NB4 (cell line): ENCODE data around the gene MAML2.

Source experiments
- MYC ChIP-seq: IDR thresholded peaks from 2 replicates; pipeline ENCODE4 v1.6.1; 2011; ENCODE audit warnings: low read depth, low read length
- POLR2A ChIP-seq: IDR thresholded peaks from 2 replicates; pipeline ENCODE4 v1.6.1; 2011; ENCODE audit warnings: mild to moderate bottlenecking; ENCODE audit not compliant: insufficient read length; ENCODE audit errors: extremely low read depth
- TF ChIP-seq, protein P1 (sequence below): IDR thresholded peaks from one replicate; pipeline ENCODE4 v1.5.1; 2012; ENCODE audit warnings: low read depth, low read length
- TF ChIP-seq, protein P2 (sequence below): IDR thresholded peaks from 2 replicates; pipeline ENCODE4 v1.6.1; 2011; ENCODE audit warnings: low read depth, low read length

DNA sequence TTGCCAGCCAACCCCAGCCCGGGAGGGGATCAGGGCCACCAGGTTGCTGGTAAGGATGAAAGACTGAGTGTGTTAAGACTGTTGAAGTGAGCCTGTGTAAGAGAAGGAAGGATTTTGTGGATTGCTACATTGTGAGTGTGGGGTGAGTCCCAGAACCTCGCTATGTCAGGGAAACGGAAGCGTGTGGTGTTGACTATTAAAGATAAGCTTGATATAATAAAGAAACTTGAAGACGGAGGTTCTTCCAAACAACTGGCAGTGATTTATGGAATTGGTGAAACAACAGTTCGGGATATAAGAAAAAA lies 47.4 kb upstream of the MAML2 start:
- TF ChIP-seq, protein P1, sequence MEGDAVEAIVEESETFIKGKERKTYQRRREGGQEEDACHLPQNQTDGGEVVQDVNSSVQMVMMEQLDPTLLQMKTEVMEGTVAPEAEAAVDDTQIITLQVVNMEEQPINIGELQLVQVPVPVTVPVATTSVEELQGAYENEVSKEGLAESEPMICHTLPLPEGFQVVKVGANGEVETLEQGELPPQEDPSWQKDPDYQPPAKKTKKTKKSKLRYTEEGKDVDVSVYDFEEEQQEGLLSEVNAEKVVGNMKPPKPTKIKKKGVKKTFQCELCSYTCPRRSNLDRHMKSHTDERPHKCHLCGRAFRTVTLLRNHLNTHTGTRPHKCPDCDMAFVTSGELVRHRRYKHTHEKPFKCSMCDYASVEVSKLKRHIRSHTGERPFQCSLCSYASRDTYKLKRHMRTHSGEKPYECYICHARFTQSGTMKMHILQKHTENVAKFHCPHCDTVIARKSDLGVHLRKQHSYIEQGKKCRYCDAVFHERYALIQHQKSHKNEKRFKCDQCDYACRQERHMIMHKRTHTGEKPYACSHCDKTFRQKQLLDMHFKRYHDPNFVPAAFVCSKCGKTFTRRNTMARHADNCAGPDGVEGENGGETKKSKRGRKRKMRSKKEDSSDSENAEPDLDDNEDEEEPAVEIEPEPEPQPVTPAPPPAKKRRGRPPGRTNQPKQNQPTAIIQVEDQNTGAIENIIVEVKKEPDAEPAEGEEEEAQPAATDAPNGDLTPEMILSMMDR, result no peak
- TF ChIP-seq POLR2A, result no peak
- TF ChIP-seq, protein P2, sequence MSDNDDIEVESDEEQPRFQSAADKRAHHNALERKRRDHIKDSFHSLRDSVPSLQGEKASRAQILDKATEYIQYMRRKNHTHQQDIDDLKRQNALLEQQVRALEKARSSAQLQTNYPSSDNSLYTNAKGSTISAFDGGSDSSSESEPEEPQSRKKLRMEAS, result no peak
- no peak for TF ChIP-seq MYC
